Esophagus (tissue), 2 donors: ENCODE data around the gene SUMO3. TPM values are rescaled to one million over a fixed set of nuclear protein-coding genes. Genes with fewer than 3 reads are reported as not detected.

ENCODE experiments used
- H3K27ac ChIP-seq, 2 donors: one replicate each; pipeline ENCODE4 v1.5.1; 2013; ENCODE audit warnings: low read depth in 2 of 2, mild to moderate bottlenecking in 2 of 2, inconsistent platforms in 1 of 2, low read length in 1 of 2, moderate library complexity in 1 of 2
- H3K27me3 ChIP-seq, 2 donors: one replicate each; pipeline ENCODE4 v1.6.1; 2013; ENCODE audit warnings: low read length in 2 of 2, control low read depth in 1 of 2, mild to moderate bottlenecking in 1 of 2; ENCODE audit not compliant: insufficient read depth in 2 of 2, control insufficient read depth in 1 of 2
- H3K36me3 ChIP-seq, 2 donors: one replicate each; pipeline ENCODE4 v1.6.1; 2013; ENCODE audit warnings: low read length in 1 of 2; ENCODE audit not compliant: control insufficient read depth in 2 of 2, insufficient read depth in 2 of 2
- H3K4me1 ChIP-seq, 2 donors: one replicate each; pipeline ENCODE4 v1.6.1; 2013; ENCODE audit warnings: low read length in 1 of 2; ENCODE audit not compliant: control insufficient read depth in 2 of 2, insufficient read depth in 2 of 2
- H3K4me3 ChIP-seq, 2 donors: one replicate each; pipeline ENCODE4 v1.5.1; 2013; ENCODE audit warnings: low read length in 2 of 2, mild to moderate bottlenecking in 2 of 2, low read depth in 1 of 2, moderate library complexity in 1 of 2
- H3K9me3 ChIP-seq, 2 donors: one replicate each; pipeline ENCODE4 v1.6.1; 2013; ENCODE audit warnings: mild to moderate bottlenecking in 2 of 2, low read depth in 1 of 2, low read length in 1 of 2, moderate library complexity in 1 of 2; ENCODE audit not compliant: control insufficient read depth in 2 of 2, insufficient read depth in 1 of 2
- WGBS, 2 donors: extraction: QIAGEN DNeasy Blood & Tissue Kit; methylation state at CpG; one replicate each; pipeline ENCODE4 v1.1.7; 2013; 5-methylcytosine and 5-hydroxymethylcytosine counted together
- polyA plus RNA-seq, 2 donors: library from polyadenylated mRNA; stranded (reverse); fragments of 200-250 nt; gene quantifications; one replicate each; pipeline ENCODE4 v1.2.3, GENCODE V29; 2013
- donor health status: healthy with polysubstance abuse.
- donor health status: Bipolar disorder and iron deficiency.

The SUMO3 gene
- polyA plus RNA-seq, 2 donors = 13.4 to 36.5 TPM

DNA sequence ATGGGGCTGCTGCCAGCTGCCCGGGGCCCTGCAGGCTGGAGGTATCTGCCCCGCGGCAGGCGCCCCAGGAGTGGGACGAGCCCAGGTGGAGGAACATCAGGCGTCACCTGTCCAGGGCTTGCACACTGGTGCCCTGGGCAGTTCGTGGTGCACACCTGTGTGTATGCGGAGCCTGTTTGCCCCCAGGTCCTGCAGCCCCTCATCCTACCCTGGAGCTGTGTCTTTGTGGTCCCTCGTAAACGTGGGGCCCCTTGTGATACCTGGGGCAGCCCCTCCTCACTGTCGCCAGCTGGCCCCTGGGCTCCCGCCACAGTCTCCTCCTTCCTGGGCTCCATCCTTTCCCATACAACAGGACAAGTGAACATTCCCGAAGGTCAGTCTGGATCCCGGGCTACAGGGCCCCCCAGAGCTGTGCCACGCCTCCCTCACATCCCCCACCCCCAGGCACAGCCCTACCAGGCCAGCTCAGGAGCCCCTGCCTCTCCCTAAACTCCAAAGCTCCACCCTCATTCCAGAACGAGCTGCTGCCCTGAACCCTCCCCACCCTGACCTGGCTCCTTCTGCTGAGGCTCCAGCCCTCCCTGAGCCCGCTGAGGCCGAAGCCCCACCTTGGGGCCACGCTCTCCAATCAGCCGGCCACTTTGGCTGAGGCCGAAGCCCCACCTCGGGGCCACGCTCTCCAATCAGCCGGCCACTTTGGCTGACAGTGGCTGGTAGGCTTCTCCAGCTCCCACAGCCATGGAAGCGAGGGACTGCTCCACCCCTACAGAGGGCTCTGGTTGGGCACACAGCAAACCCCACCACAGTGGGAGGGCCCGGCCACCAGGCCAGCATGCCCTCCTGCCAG is 58.9 kb downstream of the SUMO3 start:
- Histone ChIP-seq H3K36me3 (no peaks in the 10 kb centered on the region), H3K4me1 (peaks cover 0 to 7% of the 10 kb centered on the region in 2 donors), H3K27me3 (no peaks in the 10 kb centered on the region), H3K9me3 (no peaks in the 10 kb centered on the region), H3K27ac (no peak overlapping the region), H3K4me3 (no peak overlapping the region)
- 74 to 77% methylated on average over 25 to 26 of the region's 26 CpGs for WGBS, 2 donors

DNA sequence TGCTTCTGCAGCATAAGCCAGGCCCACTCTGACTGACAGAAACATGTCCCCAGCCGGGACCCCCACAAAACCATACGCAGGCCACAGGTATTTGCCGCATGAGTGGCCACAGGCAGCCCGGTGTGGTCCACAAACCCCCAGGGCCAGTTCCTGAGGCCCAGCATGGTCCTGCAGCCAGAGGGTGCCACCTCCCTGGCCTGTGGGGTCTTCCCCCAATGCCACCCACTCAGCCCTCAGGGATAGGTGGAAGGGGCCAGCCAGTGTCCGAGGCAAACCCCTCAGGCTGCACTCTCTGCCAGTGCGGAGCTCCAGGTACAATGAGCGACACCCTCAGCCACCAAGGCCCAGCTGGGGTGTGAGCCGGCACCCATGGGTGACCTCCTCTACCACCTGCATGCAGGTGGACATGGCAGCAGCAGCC is 59.7 kb downstream of the SUMO3 start:
- 96 to 98% methylated on average over 8 of the region's 8 CpGs for WGBS, 2 donors
- H3K27me3 ChIP-seq = no peaks in the 10 kb centered on the region

DNA sequence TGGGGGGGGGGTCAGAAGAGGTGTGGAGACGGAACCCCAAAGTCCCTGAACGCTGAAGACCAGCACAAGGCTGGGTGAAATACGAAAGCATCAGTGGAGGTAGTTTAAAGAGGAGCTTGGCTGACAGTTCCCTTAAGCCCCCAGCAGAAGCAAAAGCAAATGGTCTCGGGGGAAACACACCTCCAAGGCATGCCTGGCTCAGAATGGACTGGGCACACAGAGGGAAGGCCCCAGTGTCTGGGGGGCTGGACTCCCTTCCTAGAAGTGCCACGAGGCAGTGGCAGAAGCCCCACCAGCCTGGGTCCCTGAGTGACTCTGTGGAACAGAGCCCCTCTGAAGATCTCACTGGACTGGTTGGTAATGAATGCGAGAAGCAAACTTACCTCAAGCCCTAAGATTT is 60.1 kb downstream of the SUMO3 start:
- H3K4me1 ChIP-seq = peaks cover 0 to 8% of the 10 kb centered on the region in 2 donors
- H3K27ac ChIP-seq = no peak overlapping the region
- H3K27me3 ChIP-seq = no peaks in the 10 kb centered on the region
- no peak overlapping the region for H3K4me3 ChIP-seq
- 87 to 89% methylated on average over 6 of the region's 6 CpGs for WGBS, 2 donors
- H3K36me3 ChIP-seq = no peaks in the 10 kb centered on the region
- no peaks in the 10 kb centered on the region for H3K9me3 ChIP-seq

More for the DNA sequence above, 59.7 kb downstream of the SUMO3 start:
- no peaks in the 10 kb centered on the region for H3K9me3 ChIP-seq
- H3K4me1 ChIP-seq = peaks cover 0 to 6% of the 10 kb centered on the region in 2 donors
- no peaks in the 10 kb centered on the region for H3K36me3 ChIP-seq
- no peak overlapping the region for H3K4me3 ChIP-seq
- H3K27ac ChIP-seq = no peak overlapping the region

GRCh38 chr21:44756423-44757185 is 61.3 kb downstream of the SUMO3 start:
- Histone ChIP-seq H3K36me3 (no peaks in the 10 kb centered on the region), H3K27ac (no peak overlapping the region), H3K4me1 (peaks cover 0 to 8% of the 10 kb centered on the region in 2 donors), H3K4me3 (no peak overlapping the region), H3K27me3 (no peaks in the 10 kb centered on the region), H3K9me3 (no peaks in the 10 kb centered on the region)
- 91 to 92% methylated on average over 23 of the region's 23 CpGs for WGBS, 2 donors

Other genes starting within 250 kb of the SUMO3 start
- gene KRTAP10-4, start 244.3 kb downstream of the SUMO3 start, polyA plus RNA-seq = not detected
- gene KRTAP10-5, start 237.5 kb downstream of the SUMO3 start, polyA plus RNA-seq = not detected
- gene KRTAP10-6, start 225.6 kb downstream of the SUMO3 start, polyA plus RNA-seq = not detected
- gene KRTAP10-7, start 217.5 kb downstream of the SUMO3 start, polyA plus RNA-seq = not detected
- gene KRTAP10-8, start 206.0 kb downstream of the SUMO3 start, polyA plus RNA-seq = not detected
- not detected for gene KRTAP10-9, start 191.0 kb downstream of the SUMO3 start, polyA plus RNA-seq
- gene KRTAP10-10, start 180.7 kb downstream of the SUMO3 start, polyA plus RNA-seq = not detected
- gene KRTAP10-11, start 171.6 kb downstream of the SUMO3 start, polyA plus RNA-seq = not detected
- gene KRTAP12-4, start 163.4 kb downstream of the SUMO3 start, polyA plus RNA-seq = not detected
- not detected for gene KRTAP12-3, start 160.1 kb downstream of the SUMO3 start, polyA plus RNA-seq
- gene KRTAP12-2, start 151.1 kb downstream of the SUMO3 start, polyA plus RNA-seq = not detected
- not detected for gene KRTAP12-1, start 135.9 kb downstream of the SUMO3 start, polyA plus RNA-seq
- not detected for gene KRTAP10-12, start 120.9 kb downstream of the SUMO3 start, polyA plus RNA-seq
- under 1 TPM; 0.01 to 0.04 TPM for gene TSPEAR, start 106.5 kb downstream of the SUMO3 start, polyA plus RNA-seq
- 10 to 100 TPM; 28.1 to 30.4 TPM for gene UBE2G2, start 16.2 kb downstream of the SUMO3 start, polyA plus RNA-seq
- 10 to 100 TPM; 45.8 to 47.4 TPM for gene PTTG1IP, start 55.6 kb upstream of the SUMO3 start, polyA plus RNA-seq
- gene ITGB2, start 102.8 kb upstream of the SUMO3 start, polyA plus RNA-seq = 10 to 100 TPM in 1 of 2 donors, 1 to 10 TPM in 1; 7.3 to 10.0 TPM
- gene SLX9, start 122.0 kb upstream of the SUMO3 start, polyA plus RNA-seq = 10 to 100 TPM; 12.4 to 16.1 TPM